AML-193 (cell line): Measurements from ENCODE around the gene TOX3.

Experiments used
- DNase-seq, 2 experiments: peaks; one replicate each; lab custom pipeline; 2025; lab: John Stamatoyannopoulos, UW

Gene TOX3

GRCh38 chr16:52547004-52547833, at the start of gene TOX3:
Gene TOX3 (minus strand): TSS chr16:52547143. CDS start chr16:52546723, 420 bp downstream.
- no peak for DNase-seq

DNA sequence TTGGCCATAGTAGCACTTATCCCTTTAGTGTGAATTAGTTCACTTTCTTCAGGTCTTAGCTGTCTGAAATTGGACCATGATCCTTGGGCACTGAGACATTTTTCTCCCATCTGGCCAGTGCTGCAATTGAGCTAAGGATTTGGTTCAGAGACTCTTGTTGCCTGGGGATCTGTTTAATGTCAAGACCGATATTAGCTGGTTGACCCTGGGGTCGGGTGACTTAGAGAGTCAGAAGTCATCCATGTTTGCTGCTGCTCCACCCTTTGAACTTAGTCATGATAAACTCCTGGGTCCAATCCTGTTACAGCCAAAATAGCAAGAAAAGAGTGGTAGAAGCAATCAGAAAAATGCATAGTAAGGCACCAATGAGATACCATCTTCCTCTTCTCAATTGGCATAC, 45.8 kb upstream of the TOX3 start:
- no peak for DNase-seq

DNA sequence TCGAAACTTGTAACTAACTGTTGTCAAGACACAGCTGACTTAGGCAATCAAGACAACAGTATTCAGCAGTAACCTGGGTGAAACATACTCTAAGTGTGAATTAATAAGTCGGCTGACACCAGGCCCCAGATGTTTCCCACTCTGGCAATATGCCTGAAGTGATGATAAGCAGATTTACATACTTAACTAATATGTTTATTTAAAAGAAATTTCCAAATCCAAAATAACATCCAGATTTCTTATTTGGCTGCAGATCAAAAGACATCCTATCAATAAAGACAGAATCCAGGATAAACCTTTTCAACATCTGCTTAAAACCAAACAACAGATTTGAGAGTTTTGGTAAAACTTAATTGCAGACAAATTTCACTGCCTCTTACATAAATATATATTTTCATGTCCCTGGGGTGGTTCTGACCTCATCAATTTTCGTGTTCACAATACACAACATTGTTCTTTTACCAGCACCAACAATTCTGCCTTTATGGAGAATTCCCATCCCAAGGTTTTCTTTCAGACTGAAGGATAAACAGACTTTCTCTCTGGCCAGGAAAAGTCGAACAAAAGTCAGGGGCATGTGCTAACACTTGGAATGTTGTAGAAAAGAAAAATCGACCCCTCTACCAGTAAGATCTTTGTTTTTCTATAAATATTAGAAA, 45.1 kb upstream of the TOX3 start:
- no peak for DNase-seq

GRCh38 chr16:52591471-52591870, 44.5 kb upstream of the TOX3 start:
- DNase-seq, result no peak

DNA sequence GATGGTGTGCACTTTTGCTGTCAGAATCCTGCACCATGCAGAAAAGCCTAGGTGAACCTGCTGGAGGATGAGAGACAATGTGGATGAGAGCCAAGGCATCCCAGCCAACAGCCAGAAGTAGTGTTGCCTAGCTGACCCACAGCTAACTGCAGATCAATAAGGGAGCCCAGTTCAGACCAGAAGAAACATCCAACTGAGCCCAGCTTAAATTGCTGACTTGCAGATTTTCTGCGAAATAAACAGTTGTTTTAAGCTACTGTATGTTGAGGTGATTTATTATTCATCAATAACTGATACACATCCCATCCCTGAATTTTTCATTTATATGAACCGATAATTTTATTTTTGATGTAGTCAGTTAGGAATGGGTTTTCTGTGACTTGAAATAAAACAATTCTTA, 39.2 kb upstream of the TOX3 start:
- DNase-seq, result no peak

DNA sequence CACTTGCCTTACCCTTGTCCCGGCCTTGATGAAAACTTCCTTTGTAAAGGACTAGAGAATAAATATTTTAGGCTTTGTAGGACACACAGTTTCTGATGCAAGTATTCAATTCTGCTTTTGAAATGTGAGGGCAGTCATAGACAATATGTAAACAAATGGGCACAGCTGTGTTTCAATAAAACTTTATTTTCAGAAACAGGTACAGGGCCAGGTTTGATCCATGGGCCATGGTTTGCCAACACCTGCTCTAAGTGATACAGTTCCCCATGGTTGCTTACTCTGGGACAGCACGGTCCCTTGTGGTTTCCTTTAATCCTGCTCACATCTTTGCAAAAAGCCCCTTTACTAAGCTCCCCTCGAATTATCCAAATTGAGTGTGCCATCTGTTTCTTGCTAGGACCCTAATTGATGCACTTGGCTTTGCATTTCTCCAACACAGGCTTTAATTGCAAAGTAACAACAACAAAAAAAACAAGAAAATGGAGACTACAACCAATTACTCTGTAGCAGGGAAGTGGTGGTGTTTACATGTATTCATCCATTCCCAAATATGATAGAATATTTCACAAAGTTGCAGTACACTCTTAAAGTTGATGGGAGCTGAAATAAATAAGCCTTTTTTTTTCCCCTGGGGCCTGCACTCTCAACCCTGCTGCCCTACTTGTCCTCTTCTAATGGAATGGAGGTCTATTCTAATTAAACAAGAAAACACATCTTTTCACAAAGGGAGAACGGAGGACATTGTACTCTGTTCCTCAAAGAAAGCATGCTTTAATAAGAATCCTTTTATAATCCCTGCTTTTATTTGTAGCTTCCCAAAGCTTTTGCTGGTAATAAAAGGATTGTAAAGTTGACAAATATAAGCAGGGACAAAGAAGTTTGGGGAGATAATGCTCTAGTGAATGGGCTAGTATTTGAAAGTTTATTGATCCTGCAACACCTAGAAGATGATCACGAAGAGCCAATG, 37.7 kb upstream of the TOX3 start:
- DNase-seq, result no peak

DNA sequence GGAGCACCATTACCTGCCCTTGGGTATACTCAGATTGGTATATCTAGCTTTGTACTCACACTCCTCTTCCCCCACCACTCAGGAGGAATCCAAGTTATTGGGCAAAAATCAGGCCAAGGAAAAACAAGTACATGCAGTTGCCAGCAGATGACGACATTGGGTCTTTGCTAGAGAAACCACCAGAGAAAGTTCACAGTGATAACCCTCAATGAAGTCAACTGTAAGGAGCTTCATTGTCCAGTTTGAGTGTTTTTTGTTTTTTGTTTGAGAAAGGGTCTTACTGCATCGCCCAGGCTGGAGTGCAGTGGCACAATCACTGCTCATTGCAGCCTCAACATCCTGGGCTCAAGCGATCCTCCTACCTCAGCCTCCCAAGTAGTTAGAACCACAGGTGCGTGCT, 34.6 kb upstream of the TOX3 start:
- no peak for DNase-seq

GRCh38 chr16:52580488-52580887, 33.5 kb upstream of the TOX3 start:
- no peak for DNase-seq

- DNase-seq, result no peak
Measured at GRCh38 chr16:52578829-52579498, 32.0 kb upstream of the TOX3 start.

DNA sequence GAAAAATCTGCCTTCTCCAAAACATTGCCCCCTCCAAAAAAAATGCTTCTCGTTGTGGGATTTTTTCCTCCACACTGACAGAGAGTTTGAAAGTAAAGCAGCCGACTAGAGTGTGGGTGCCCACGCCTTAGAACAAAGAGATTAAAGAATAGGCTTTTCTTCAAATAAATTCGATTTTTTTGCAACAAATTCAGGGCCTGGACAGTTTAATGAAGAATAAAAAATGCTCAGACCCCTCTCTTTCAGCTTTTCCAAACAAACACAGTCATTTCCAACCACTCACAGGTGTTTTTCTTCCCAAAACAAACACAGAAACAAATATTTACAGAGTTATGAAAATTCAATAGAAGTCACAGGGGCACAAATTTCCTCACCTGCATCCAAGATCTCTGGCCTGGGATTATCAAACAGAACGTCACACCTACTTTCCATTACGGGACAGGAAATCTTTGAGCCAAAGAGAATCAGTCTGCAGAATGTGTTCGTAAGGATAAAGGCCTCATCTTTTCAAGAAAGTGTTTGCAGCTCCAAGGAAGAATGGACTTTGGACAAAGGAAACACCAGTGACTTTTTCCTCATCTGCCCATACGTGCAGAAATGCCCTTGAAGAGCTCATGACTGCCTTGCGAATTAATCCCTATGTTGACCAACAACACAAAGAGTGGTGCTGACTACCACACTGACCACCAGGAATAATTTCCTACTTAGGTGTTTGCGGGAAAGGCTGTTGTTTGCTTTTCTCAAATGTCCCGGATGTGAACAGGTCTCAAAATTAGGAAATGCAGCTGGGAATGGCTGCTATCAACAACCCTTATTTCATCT, 31.3 kb upstream of the TOX3 start:
- no peak for DNase-seq

- no peak for DNase-seq
Measured at GRCh38 chr16:52577130-52577706, 30.3 kb upstream of the TOX3 start.

DNA sequence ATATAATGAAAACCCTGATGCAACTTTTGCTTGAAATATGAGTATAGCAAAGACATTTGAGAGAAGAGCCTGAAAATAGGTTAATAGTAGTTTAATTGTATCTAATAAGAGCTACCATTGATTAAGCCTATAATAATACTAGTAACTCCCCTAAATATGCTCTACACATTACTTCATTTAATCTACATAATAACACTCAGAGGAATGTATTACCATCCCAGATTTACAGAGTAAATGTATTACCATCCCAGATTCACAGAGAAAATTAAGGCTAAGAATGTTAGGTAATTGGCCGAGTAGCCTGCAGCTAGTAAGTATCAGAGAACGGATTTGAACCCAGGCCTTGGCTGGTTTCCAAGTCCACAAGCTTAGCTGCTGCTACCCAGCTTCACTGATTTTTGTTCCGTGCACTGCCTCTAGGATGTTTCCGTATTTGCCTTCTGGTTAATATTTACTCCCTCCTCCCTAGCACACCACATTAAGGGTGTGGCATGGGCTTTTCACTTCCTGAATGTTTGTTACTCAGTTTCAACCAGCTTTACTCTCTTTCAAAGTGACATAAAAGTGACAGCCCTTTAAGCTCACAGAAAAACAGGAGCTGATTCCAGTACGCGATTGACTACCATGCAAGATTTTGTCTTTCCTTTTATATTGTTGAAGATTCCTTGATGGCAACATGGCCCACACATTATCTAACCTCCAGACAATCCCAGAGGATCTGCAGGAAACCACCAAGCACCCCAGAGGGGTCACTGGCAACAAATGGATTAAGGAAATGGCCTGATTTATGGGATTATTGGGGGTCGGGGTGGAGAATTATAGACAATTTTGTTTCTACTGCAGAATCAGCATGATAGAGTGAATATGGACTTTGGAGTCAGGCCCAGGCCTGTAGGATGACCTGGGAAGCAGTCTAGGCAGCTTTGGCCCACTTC, 26.7 kb upstream of the TOX3 start:
- no peak for DNase-seq

DNA sequence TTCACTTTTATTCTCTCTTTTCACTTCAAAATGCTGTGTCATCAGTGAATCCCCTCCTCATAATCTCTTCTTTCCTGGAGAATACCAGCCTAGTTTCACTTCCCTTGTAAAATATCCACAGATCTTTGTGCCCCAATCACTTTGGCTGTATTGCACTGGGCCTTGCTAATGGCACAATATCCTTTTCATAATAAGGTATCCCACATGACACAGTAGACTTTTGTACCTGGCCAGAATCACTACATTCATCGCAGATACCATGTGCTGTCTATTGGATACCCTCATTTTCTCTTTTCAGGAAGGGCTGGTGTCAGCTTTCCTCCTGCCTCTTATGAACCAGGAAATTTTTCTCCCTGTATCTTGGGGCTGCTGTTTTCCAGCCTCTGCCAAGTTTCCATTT, 25.7 kb upstream of the TOX3 start:
- DNase-seq, result no peak

DNA sequence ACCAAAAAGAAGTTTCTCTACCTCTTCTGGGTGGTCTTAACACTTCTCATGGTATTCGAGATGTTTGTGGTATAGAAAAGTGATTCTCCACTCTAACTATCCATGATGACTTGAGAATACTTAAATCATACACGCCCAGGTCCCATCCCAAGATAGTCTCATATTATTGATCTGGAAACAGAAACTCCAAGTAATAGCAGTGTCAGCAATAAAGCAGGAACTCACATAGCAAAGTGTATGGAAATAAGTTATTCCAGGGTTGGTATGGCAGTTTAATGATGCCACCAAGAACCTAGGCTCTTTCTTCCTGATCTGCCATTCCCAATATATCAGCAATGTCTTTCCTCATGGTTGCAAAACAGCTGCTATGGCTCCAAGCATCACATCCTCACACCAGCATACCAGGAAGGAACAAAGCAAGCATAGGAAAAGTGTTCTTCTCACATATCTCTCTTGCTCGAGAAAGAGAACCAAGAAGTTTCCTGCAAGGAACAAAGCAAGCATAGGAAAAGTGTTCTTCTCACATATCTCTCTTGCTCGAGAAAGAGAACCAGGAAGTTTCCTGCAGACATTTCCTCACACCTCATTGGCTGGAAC, 23.6 kb upstream of the TOX3 start:
- no peak for DNase-seq

DNA sequence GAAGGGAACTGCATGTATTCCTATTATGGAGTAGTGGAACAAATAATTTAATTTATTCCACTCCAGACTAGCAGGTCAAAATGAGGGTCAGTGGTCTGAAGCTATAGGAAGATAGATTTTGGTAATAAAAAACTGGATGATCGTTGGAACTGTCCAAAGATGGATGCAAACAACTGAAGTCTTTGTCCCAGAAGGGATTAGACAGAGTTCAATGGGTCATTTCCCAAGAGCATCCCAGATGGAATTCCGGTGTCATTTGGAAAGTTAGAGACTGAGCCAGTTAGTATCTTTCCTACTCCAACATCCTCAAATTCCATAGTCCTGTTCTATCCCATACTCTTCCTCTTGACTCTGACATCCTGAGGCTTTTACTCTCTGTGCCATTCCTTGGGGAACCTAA, 22.8 kb upstream of the TOX3 start:
- no peak for DNase-seq

- DNase-seq, result no peak
Measured at GRCh38 chr16:52568983-52569690, 22.2 kb upstream of the TOX3 start.

DNA sequence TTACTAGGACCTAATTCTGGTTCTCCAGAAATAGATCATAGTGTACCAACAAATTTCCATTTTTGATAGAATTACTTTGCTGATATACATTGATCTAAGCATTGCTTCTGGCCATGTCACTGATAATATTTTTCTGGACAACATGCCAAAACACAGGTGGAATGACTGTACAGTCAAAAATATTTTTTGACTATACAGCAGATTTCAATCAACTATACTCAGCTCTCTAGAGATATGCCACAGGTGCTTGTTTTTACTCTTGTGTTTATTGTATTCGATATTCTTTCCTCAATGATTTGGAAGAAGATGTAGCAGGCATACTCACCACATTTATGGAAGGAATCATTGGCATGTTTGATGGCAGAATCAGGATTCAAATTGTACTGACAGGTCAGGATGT, 21.6 kb upstream of the TOX3 start:
- DNase-seq, result no peak

DNA sequence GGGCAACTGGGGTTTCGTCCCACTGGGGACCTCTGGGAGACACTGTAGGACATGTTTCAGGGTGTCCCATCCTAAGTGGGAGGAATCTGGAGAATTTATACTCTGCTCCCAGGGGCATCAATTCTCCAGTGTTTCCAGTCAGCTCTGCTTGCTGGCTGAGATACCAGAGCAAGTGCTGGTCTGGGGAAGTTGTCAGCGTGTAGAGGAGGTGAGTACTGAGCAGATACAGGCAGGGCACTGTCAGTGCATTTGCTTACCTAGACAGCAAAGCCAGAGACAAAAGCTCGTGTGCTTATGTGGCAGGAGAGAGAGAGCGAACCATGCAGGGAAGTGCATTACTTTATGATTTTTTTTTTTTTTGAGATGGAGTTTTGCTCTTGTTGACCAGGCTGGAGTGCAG, 20.2 kb upstream of the TOX3 start:
- DNase-seq, result no peak
